RWPE2 (cell line): ENCODE measurements around the gene RGS8.
"Not testable (repeated sequence)": the region's sequence is repeated elsewhere in the genome, so short reads cannot be mapped to it uniquely, and the experiment has no call there.

Source experiments
- ATAC-seq: fragments of 200-7000 bp; cut with Tn5 transposase; 3 replicates; pipeline ENCODE4 v1.9.1; 2021; ENCODE audit warnings: low read depth
- DNase-seq: peaks from one replicate; pipeline ENCODE4 v3.0.0-alpha.2; 2020; ENCODE audit warnings: low spot score
- H3K27ac ChIP-seq: fragments of 450-650 bp; 2 replicates; pipeline ENCODE4 v1.5.1; 2017; ENCODE audit warnings: mild to moderate bottlenecking; ENCODE audit not compliant: poor library complexity, severe bottlenecking
- H3K27me3 ChIP-seq: fragments of 250-450 bp; sonication (Bioruptor Pico); 2 replicates; pipeline ENCODE4 v1.5.1; 2021; ENCODE audit warnings: mild to moderate bottlenecking, moderate library complexity; ENCODE audit not compliant: insufficient read depth, poor library complexity, severe bottlenecking
- H3K36me3 ChIP-seq: fragments of 250-450 bp; sonication (Bioruptor Pico); 2 replicates; pipeline ENCODE4 v1.5.1; 2020; ENCODE audit warnings: low read depth, mild to moderate bottlenecking, moderate library complexity
- H3K4me1 ChIP-seq: fragments of 250-450 bp; sonication (Bioruptor Pico); 2 replicates; pipeline ENCODE4 v1.5.1; 2021; ENCODE audit warnings: mild to moderate bottlenecking, moderate library complexity; ENCODE audit not compliant: insufficient read depth, poor library complexity, severe bottlenecking
- H3K4me3 ChIP-seq: fragments of 250-450 bp; sonication (Bioruptor Pico); 2 replicates; pipeline ENCODE4 v1.5.1; 2021; ENCODE audit warnings: mild to moderate bottlenecking, moderate library complexity; ENCODE audit not compliant: severe bottlenecking
- H3K9me3 ChIP-seq: fragments of 250-450 bp; sonication (Bioruptor Pico); 2 replicates; pipeline ENCODE4 v1.5.1; 2021; ENCODE audit warnings: mild to moderate bottlenecking, moderate library complexity; ENCODE audit not compliant: severe bottlenecking
- CTCF ChIP-seq: fragments of 450-650 bp; IDR thresholded peaks from one replicate; pipeline ENCODE4 v1.5.1; 2017; ENCODE audit warnings: mild to moderate bottlenecking, moderate library complexity; ENCODE audit not compliant: poor library complexity, severe bottlenecking

The RGS8 gene

GRCh38 chr1:182703539-182703938 lies 19.2 kb upstream of the RGS8 start:
- Histone ChIP-seq H3K27ac (no peak overlapping the region), H3K36me3 (no peaks in the 10 kb centered on the region), H3K4me1 (no peaks in the 10 kb centered on the region), H3K4me3 (no peak overlapping the region), H3K9me3 (no peaks in the 10 kb centered on the region), H3K27me3 (no peaks in the 10 kb centered on the region)
- ATAC-seq, result no peak
- DNase-seq, result no peak
- TF ChIP-seq CTCF, result no peak

- ATAC-seq (no peak), DNase-seq (no peak)
- Histone ChIP-seq H3K36me3 (no peaks in the 10 kb centered on the region), H3K27me3 (no peaks in the 10 kb centered on the region), H3K4me1 (no peaks in the 10 kb centered on the region), H3K4me3 (no peak overlapping the region), H3K27ac (no peak overlapping the region), H3K9me3 (no peaks in the 10 kb centered on the region)
- TF ChIP-seq CTCF, result no peak
Measured at GRCh38 chr1:182702826-182703524, 18.6 kb upstream of the RGS8 start.

- no peak for TF ChIP-seq CTCF
- H3K27ac ChIP-seq, result no peak overlapping the region
- ATAC-seq (no peak), DNase-seq (no peak)
- no peaks in the 10 kb centered on the region for H3K27me3 ChIP-seq
- H3K9me3 ChIP-seq, result no peaks in the 10 kb centered on the region
- no peaks in the 10 kb centered on the region for H3K4me1 ChIP-seq
- no peak overlapping the region for H3K4me3 ChIP-seq
- H3K36me3 ChIP-seq, result no peaks in the 10 kb centered on the region
Measured at GRCh38 chr1:182700351-182700709, 15.9 kb upstream of the RGS8 start.

GRCh38 chr1:182699393-182700350 lies 15.3 kb upstream of the RGS8 start:
- no peak for TF ChIP-seq CTCF
- H3K4me3 ChIP-seq, result no peak overlapping the region
- no peak for DNase-seq

GRCh38 chr1:182698971-182699370 lies 14.6 kb upstream of the RGS8 start:
- H3K36me3 ChIP-seq, result no peaks in the 10 kb centered on the region
- no peak for DNase-seq
- TF ChIP-seq CTCF, result no peak
- H3K27ac ChIP-seq, result no peak overlapping the region
- H3K9me3 ChIP-seq, result no peaks in the 10 kb centered on the region
- no peak overlapping the region for H3K4me3 ChIP-seq
- no peak for ATAC-seq
- no peaks in the 10 kb centered on the region for H3K4me1 ChIP-seq
- no peaks in the 10 kb centered on the region for H3K27me3 ChIP-seq

More at GRCh38 chr1:182699393-182700350, 15.3 kb upstream of the RGS8 start:
- ATAC-seq, result no peak
- Histone ChIP-seq H3K27ac (no peak overlapping the region), H3K36me3 (no peaks in the 10 kb centered on the region), H3K9me3 (no peaks in the 10 kb centered on the region), H3K4me1 (no peaks in the 10 kb centered on the region), H3K27me3 (no peaks in the 10 kb centered on the region)

GRCh38 chr1:182693139-182693538 lies 8.8 kb upstream of the RGS8 start:
- ATAC-seq, H3K27ac ChIP-seq, H3K9me3 ChIP-seq, H3K27me3 ChIP-seq, DNase-seq, H3K4me3 ChIP-seq, H3K36me3 ChIP-seq, H3K4me1 ChIP-seq: not testable (repeated sequence)
